ENCODE data around the gene UBL5.

DNA sequence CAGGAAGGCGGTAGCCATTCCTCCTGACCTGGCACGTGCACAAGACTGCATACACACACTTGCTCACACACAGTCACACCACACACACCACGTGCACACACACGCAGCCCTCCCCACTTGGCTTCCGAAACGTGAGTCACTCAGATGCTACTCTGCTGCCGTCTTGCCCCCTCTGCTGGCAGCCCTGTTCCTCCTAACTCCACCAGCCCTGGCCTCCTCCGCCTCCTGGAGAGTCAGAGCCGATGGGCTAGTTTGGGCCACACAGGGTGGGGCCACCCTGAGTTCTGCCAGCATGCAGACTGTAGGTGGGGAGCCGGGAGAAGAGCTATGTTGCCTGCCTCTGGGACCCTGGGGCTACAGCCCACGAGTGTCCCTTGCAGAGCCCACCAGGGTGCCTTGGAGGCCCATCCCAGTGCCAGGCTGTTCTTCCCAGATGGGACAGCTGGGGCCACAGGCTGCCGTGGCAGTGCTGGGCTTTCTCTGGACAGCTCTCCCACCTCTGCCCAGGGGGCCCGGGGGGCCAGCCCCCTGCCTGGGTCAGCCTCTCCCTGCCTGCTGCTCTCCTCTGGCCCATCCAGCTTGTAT, 19.5 kb downstream of the UBL5 start:
- TF ChIP-seq, protein P1, sequence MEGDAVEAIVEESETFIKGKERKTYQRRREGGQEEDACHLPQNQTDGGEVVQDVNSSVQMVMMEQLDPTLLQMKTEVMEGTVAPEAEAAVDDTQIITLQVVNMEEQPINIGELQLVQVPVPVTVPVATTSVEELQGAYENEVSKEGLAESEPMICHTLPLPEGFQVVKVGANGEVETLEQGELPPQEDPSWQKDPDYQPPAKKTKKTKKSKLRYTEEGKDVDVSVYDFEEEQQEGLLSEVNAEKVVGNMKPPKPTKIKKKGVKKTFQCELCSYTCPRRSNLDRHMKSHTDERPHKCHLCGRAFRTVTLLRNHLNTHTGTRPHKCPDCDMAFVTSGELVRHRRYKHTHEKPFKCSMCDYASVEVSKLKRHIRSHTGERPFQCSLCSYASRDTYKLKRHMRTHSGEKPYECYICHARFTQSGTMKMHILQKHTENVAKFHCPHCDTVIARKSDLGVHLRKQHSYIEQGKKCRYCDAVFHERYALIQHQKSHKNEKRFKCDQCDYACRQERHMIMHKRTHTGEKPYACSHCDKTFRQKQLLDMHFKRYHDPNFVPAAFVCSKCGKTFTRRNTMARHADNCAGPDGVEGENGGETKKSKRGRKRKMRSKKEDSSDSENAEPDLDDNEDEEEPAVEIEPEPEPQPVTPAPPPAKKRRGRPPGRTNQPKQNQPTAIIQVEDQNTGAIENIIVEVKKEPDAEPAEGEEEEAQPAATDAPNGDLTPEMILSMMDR (IDR thresholded peaks at IDR 0.05; ENCODE audit: low read depth, low read length, missing input control): no peak
- TF ChIP-seq ZBTB33 (IDR thresholded peaks at IDR 0.05) (no peak), JUND (IDR thresholded peaks at IDR 0.05) (no peak), RAD21 (IDR thresholded peaks at IDR 0.05) (no peak), RXRA (IDR thresholded peaks at IDR 0.05) (no peak), SP1 (IDR thresholded peaks at IDR 0.05) (no peak), REST (IDR thresholded peaks at IDR 0.05) (no peak), EGR1 (IDR thresholded peaks at IDR 0.05; ENCODE audit: low read depth in 2 of 2) (no peak), NR2F2 (IDR thresholded peaks at IDR 0.05) (no peak)

All from liver (tissue), 3 donors.